ENCODE results near the gene MED14. TPM values are rescaled to one million over a fixed set of nuclear protein-coding genes. Genes with fewer than 3 reads are reported as not detected.

MED14 gene
- total and polyA plus RNA-seq, 10 donors: 6.9 to 63.9 (median 47.0) TPM

- H3K36me3 ChIP-seq: peaks cover 0 to 30% (median 0%) of the 10 kb centered on the region in 6 donors
- TF ChIP-seq CTCF (IDR thresholded peaks at IDR 0.05 in 8 of 11, conservative IDR thresholded peaks at IDR 0.05 in 3 of 11): no peak
- no peak for TF ChIP-seq POLR2A (IDR thresholded peaks at IDR 0.05)
- no peak for TF ChIP-seq POLR2AphosphoS5 (IDR thresholded peaks at IDR 0.05)
- no peaks in the 10 kb centered on the region for H3K9me3 ChIP-seq
- H3K4me3 ChIP-seq: no peak overlapping the region
- no peak for DNase-seq
- H3K27ac ChIP-seq: peak overlapping the region in 1 of 8 donors; percentile 11
- peaks cover 12 to 54% (median 30%) of the 10 kb centered on the region in 6 donors for H3K4me1 ChIP-seq
- 28 to 52% (median 38%) methylated on average over 4 of the region's 4 CpGs for WGBS, 5 donors
- H3K27me3 ChIP-seq (replicated peaks in 1 of 7): no peaks in the 10 kb centered on the region
- intact Hi-C loops (cut with DNase I; ENCODE audit: low total_unique reads): no loop called here
Measured at GRCh38 chrX:40729598-40730584, 5.5 kb downstream of the MED14 start.

- TF ChIP-seq POLR2AphosphoS5 (IDR thresholded peaks at IDR 0.05): no peak
- TF ChIP-seq POLR2A (IDR thresholded peaks at IDR 0.05): no peak
- TF ChIP-seq CTCF (IDR thresholded peaks at IDR 0.05 in 8 of 11, conservative IDR thresholded peaks at IDR 0.05 in 3 of 11): no peak
- no peak for DNase-seq
- Histone ChIP-seq H3K27ac (no peak overlapping the region), H3K4me1 (peaks cover 0 to 32% (median 18%) of the 10 kb centered on the region in 6 donors), H3K4me3 (no peak overlapping the region), H3K36me3 (peaks cover 0 to 45% (median 0%) of the 10 kb centered on the region in 6 donors), H3K9me3 (no peaks in the 10 kb centered on the region), H3K27me3 (replicated peaks in 1 of 7) (no peaks in the 10 kb centered on the region)
- intact Hi-C loops (cut with DNase I; ENCODE audit: low total_unique reads): no loop called here
- WGBS, 5 donors: 84 to 94% (median 90%) methylated on average over 6 of the region's 6 CpGs
Measured at GRCh38 chrX:40727581-40728252, 7.6 kb downstream of the MED14 start.

- no peak overlapping the region for H3K4me3 ChIP-seq
- peaks cover 0 to 52% (median 0%) of the 10 kb centered on the region in 6 donors for H3K36me3 ChIP-seq
- H3K4me1 ChIP-seq: peaks cover 0 to 26% (median 12%) of the 10 kb centered on the region in 6 donors
- TF ChIP-seq POLR2A (IDR thresholded peaks at IDR 0.05) (no peak), CTCF (IDR thresholded peaks at IDR 0.05 in 8 of 11, conservative IDR thresholded peaks at IDR 0.05 in 3 of 11) (no peak), POLR2AphosphoS5 (IDR thresholded peaks at IDR 0.05) (no peak)
- no peaks in the 10 kb centered on the region for H3K9me3 ChIP-seq
- DNase-seq: no peak
- intact Hi-C loops (cut with DNase I; ENCODE audit: low total_unique reads): no loop called here
- H3K27ac ChIP-seq: no peak overlapping the region
- no peaks in the 10 kb centered on the region for H3K27me3 ChIP-seq (replicated peaks in 1 of 7)
Measured at GRCh38 chrX:40727093-40727492, 8.2 kb downstream of the MED14 start.

GRCh38 chrX:40722930-40723329 is 12.4 kb downstream of the MED14 start:
- H3K9me3 ChIP-seq: no peaks in the 10 kb centered on the region
- no peak overlapping the region for H3K4me3 ChIP-seq
- no peak for DNase-seq
- intact Hi-C loops (cut with DNase I; ENCODE audit: low total_unique reads): no loop called here
- peaks cover 0 to 74% (median 6%) of the 10 kb centered on the region in 6 donors for H3K36me3 ChIP-seq
- no peaks in the 10 kb centered on the region for H3K4me1 ChIP-seq
- H3K27ac ChIP-seq: no peak overlapping the region
- WGBS, 5 donors: 67 to 90% (median 82%) methylated on average over 1 of the region's 1 CpG
- no peaks in the 10 kb centered on the region for H3K27me3 ChIP-seq (replicated peaks in 1 of 7)
- TF ChIP-seq POLR2AphosphoS5 (IDR thresholded peaks at IDR 0.05) (no peak), CTCF (IDR thresholded peaks at IDR 0.05 in 8 of 11, conservative IDR thresholded peaks at IDR 0.05 in 3 of 11) (no peak), POLR2A (IDR thresholded peaks at IDR 0.05) (no peak)

Measured in spleen (tissue), 11 donors.